AG04450 (cell line): ENCODE measurements around the gene AP4E1. TPM values are rescaled to one million over a fixed set of nuclear protein-coding genes. Genes with fewer than 3 reads are reported as not detected.
"Not testable (repeated sequence)": the region's sequence is repeated elsewhere in the genome, so short reads cannot be mapped to it uniquely, and the experiment has no call there.

Experiments
- CTCF ChIA-PET: fragments of 300-600, 350-600 bp; formaldehyde crosslinking; extraction: SDS; loops from one replicate; lab custom pipeline; 2022; ENCODE audit warnings: antibody characterized with exemption, inconsistent platforms; lab: Charles Lee
- POLR2A ChIA-PET: fragments of 350-600 bp; formaldehyde crosslinking; extraction: SDS; loops from one replicate; lab custom pipeline; 2021; ENCODE audit warnings: antibody characterized with exemption, inconsistent platforms; lab: Yijun Ruan, JAX
- DNase-seq: peaks from one replicate; pipeline ENCODE4 v3.0.0-alpha.2; 2011; ENCODE audit warnings: low read depth, low spot score
- H3K27ac ChIP-seq: one replicate; pipeline ENCODE4 v1.5.1; 2012; ENCODE audit warnings: low read depth, low read length, control low read depth
- H3K27me3 ChIP-seq: one replicate; pipeline ENCODE4 v1.6.0; 2012; ENCODE audit warnings: low read length; ENCODE audit not compliant: control insufficient read depth, insufficient read depth
- H3K4me3 ChIP-seq: 2 replicates; pipeline ENCODE4 v1.5.1; 2011; ENCODE audit warnings: mild to moderate bottlenecking, low read depth, low read length, control low read depth
- H3K9me3 ChIP-seq: 2 replicates; pipeline ENCODE4 v1.5.1; 2012; ENCODE audit warnings: low read length; ENCODE audit not compliant: control insufficient read depth, insufficient read depth
- CTCF ChIP-seq: IDR thresholded peaks from 2 replicates; pipeline ENCODE4 v1.5.1; 2011; ENCODE audit warnings: low read depth, low read length, control low read depth, inconsistent platforms
- polyA plus RNA-seq: library from polyadenylated mRNA; depleted of rRNA; stranded (reverse); fragments of >200 nt; gene quantifications from 2 replicates; pipeline ENCODE4 v1.2.3, GENCODE V29; 2011

The AP4E1 gene
- polyA plus RNA-seq, 1 experiment: 4.5 TPM

GRCh38 chr15:50891159-50891558 is 17.3 kb upstream of the AP4E1 start:
- H3K9me3 ChIP-seq: peaks cover 7% of the 10 kb centered on the region
- CTCF ChIA-PET: no interaction called here

GRCh38 chr15:50893976-50894375 is 14.5 kb upstream of the AP4E1 start:
- TF ChIP-seq CTCF: no peak
- CTCF ChIA-PET: no interaction called here

More at GRCh38 chr15:50891159-50891558, 17.3 kb upstream of the AP4E1 start:
- H3K4me3 ChIP-seq: no peak overlapping the region
- POLR2A ChIA-PET: no interaction called here
- no peaks in the 10 kb centered on the region for H3K27me3 ChIP-seq
- no peak for DNase-seq
- TF ChIP-seq CTCF: no peak
- no peak overlapping the region for H3K27ac ChIP-seq

GRCh38 chr15:50901390-50901789 is 7.1 kb upstream of the AP4E1 start:
- ChIA-PET POLR2A (interaction anchor here (0.7 kb wide), 2 partner anchors 109 to 224 kb away, joined by 3 to 5 read pairs; no protein-coding TSS in a partner anchor), CTCF (interaction anchor here (1.5 kb wide), 1 partner anchor 16 kb away, joined by 4 read pairs; no protein-coding TSS in a partner anchor)
- DNase-seq, H3K27me3 ChIP-seq, H3K4me3 ChIP-seq, H3K9me3 ChIP-seq, H3K27ac ChIP-seq: not testable (repeated sequence)

More at GRCh38 chr15:50893976-50894375, 14.5 kb upstream of the AP4E1 start:
- POLR2A ChIA-PET: no interaction called here
- Histone ChIP-seq H3K27ac (no peak overlapping the region), H3K4me3 (no peak overlapping the region), H3K9me3 (peaks cover 7% of the 10 kb centered on the region), H3K27me3 (no peaks in the 10 kb centered on the region)
- no peak for DNase-seq

- Histone ChIP-seq H3K27me3 (no peaks in the 10 kb centered on the region), H3K27ac (no peak overlapping the region), H3K4me3 (no peak overlapping the region), H3K9me3 (peaks cover 4% of the 10 kb centered on the region; the same call in 1 of the 2 replicates)
- TF ChIP-seq CTCF: no peak
- CTCF ChIA-PET: no interaction called here
- DNase-seq: no peak
- POLR2A ChIA-PET: no interaction called here
Measured at GRCh38 chr15:50904211-50904610, 4.3 kb upstream of the AP4E1 start.

- ChIA-PET CTCF (no interaction called here), POLR2A (no interaction called here)
- no peak overlapping the region for H3K4me3 ChIP-seq
- H3K9me3 ChIP-seq: peaks cover 7% of the 10 kb centered on the region; the same call in 1 of the 2 replicates
- no peak for DNase-seq
- H3K27ac ChIP-seq: no peak overlapping the region
- no peaks in the 10 kb centered on the region for H3K27me3 ChIP-seq
- no peak for TF ChIP-seq CTCF
Measured at GRCh38 chr15:50905055-50905454, 3.4 kb upstream of the AP4E1 start.
